SK-N-SH treated with all-trans-retinoic acid at 6 μM for 48 hours (cell line): ENCODE results near the gene ZNF441.

Experiments used
- ATAC-seq: fragments of 200-7000 bp; cut with Tn5 transposase; 3 replicates; pipeline ENCODE4 v1.9.1; 2020; ENCODE audit warnings: mild to moderate bottlenecking, moderate library complexity
- CREB5 ChIP-seq: fragments of 250-450 bp; sonication (Bioruptor Pico); IDR thresholded peaks from 2 replicates; pipeline ENCODE4 v1.5.1; 2020; ENCODE audit warnings: low read depth, mild to moderate bottlenecking, moderate library complexity
- ESRRG ChIP-seq: fragments of 250-450 bp; sonication (Bioruptor Pico); IDR thresholded peaks from 2 replicates; pipeline ENCODE4 v1.6.1; 2021; ENCODE audit warnings: mild to moderate bottlenecking
- ISL1 ChIP-seq: fragments of 250-450 bp; sonication (Bioruptor Pico); IDR thresholded peaks from 2 replicates; pipeline ENCODE4 v2.1.2; 2022; ENCODE audit warnings: mild to moderate bottlenecking, moderate library complexity
- SNAI2 ChIP-seq: fragments of 250-450 bp; sonication (Bioruptor Pico); IDR thresholded peaks from 2 replicates; pipeline ENCODE4 v1.5.0; 2020; ENCODE audit warnings: mild to moderate bottlenecking, moderate library complexity
- TSHZ2 ChIP-seq: fragments of 250-450 bp; sonication (Bioruptor Pico); IDR thresholded peaks from 2 replicates; pipeline ENCODE4 v1.5.0; 2020; ENCODE audit warnings: mild to moderate bottlenecking, moderate library complexity
- ZC3H10 ChIP-seq: fragments of 250-450 bp; sonication (Bioruptor Pico); IDR thresholded peaks from 2 replicates; pipeline ENCODE4 v1.5.1; 2021; ENCODE audit warnings: mild to moderate bottlenecking, moderate library complexity
- ZNF8 ChIP-seq: fragments of 450-650 bp; formaldehyde crosslinking; IDR thresholded peaks from 2 replicates; pipeline ENCODE4 v1.5.0; 2020; ENCODE audit warnings: mild to moderate bottlenecking, moderate library complexity

Gene ZNF441

GRCh38 chr19:11832253-11832912 lies 65.6 kb downstream of the ZNF441 start:
- no peak for ATAC-seq
- no peak for TF ChIP-seq ISL1 (CRISPR knock-in tag)
- no peak for TF ChIP-seq ESRRG (CRISPR knock-in tag)
- TF ChIP-seq, all 23 proteins: peak for 0

GRCh38 chr19:11833541-11833940 lies 66.7 kb downstream of the ZNF441 start:
- no peak for TF ChIP-seq TSHZ2 (CRISPR knock-in tag)
- no peak for TF ChIP-seq SNAI2 (CRISPR knock-in tag)
- no peak for TF ChIP-seq ZC3H10 (CRISPR knock-in tag)
- no peak for TF ChIP-seq CREB5 (CRISPR knock-in tag)
- no peak for TF ChIP-seq ZNF8 (CRISPR knock-in tag)
- no peak for ATAC-seq
